HL-60 (cell line): ENCODE results near the gene DNAJC24.

Source experiments
- DNase-seq, 2 experiments: peaks; one replicate each; pipeline ENCODE4 v3.0.0-alpha.2; 2010 to 2020; ENCODE audit warnings: low read depth in 1 of 2, low spot score in 1 of 2
- H3K27ac ChIP-seq: fragments of 250-450 bp; sonication (Bioruptor Pico); replicated peaks from 2 replicates; pipeline ENCODE4 v1.5.1; 2020; ENCODE audit warnings: mild to moderate bottlenecking, moderate library complexity
- H3K27me3 ChIP-seq: fragments of 250-450 bp; sonication (Bioruptor Pico); 2 replicates; pipeline ENCODE4 v1.5.1; 2021; ENCODE audit warnings: mild to moderate bottlenecking, moderate library complexity; ENCODE audit not compliant: insufficient read depth, poor library complexity, severe bottlenecking
- H3K4me3 ChIP-seq: replicated peaks from 2 replicates; pipeline ENCODE4 v1.5.1; 2011; ENCODE audit warnings: mild to moderate bottlenecking, control low read depth, low read length; ENCODE audit not compliant: insufficient read depth
- CTCF ChIP-seq: IDR thresholded peaks from one replicate; pipeline ENCODE4 v1.5.1; 2011; ENCODE audit warnings: low read length, control low read depth, inconsistent platforms; ENCODE audit not compliant: insufficient read depth
- GABPA ChIP-seq: IDR thresholded peaks from 2 replicates; pipeline ENCODE4 v1.6.1; 2012; ENCODE audit warnings: low read depth
- POLR2AphosphoS5 ChIP-seq: IDR thresholded peaks from 2 replicates; pipeline ENCODE4 v1.6.1; 2012; ENCODE audit warnings: low read depth
- SPI1 ChIP-seq: IDR thresholded peaks from 2 replicates; pipeline ENCODE4 v1.6.1; 2012; ENCODE audit warnings: low read depth, mild to moderate bottlenecking, borderline replicate concordance
- TF ChIP-seq, protein P1 (sequence below): IDR thresholded peaks from 2 replicates; pipeline ENCODE4 v1.6.1; 2012; ENCODE audit warnings: low read depth; ENCODE audit not compliant: insufficient replicate concordance

The DNAJC24 gene

DNA sequence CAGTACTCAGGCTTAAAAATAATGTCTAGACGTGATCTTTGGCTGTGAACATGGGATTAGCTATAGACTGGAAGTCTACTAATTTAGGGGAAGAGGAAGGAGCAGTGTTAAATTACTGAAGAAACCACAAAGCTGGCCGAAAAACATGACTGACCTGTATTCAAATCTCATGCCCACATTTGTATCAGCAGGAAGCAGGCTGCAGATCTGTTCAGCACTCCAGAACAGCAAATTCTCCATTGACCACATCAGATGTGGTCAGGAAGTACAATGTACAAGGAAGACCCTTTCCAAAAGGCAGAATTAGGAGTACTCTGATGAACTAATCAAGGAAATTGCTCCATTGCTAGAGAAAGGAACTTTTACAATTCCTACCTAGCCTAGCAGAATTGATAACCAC lies 31.9 kb upstream of the DNAJC24 start:
- Histone ChIP-seq H3K27ac (no peak overlapping the region), H3K4me3 (no peak overlapping the region), H3K27me3 (peaks cover 3% of the 10 kb centered on the region)
- TF ChIP-seq CTCF = no peak
- no peak for TF ChIP-seq GABPA
- TF ChIP-seq POLR2AphosphoS5 = no peak
- no peak for TF ChIP-seq SPI1
- TF ChIP-seq, protein P1, sequence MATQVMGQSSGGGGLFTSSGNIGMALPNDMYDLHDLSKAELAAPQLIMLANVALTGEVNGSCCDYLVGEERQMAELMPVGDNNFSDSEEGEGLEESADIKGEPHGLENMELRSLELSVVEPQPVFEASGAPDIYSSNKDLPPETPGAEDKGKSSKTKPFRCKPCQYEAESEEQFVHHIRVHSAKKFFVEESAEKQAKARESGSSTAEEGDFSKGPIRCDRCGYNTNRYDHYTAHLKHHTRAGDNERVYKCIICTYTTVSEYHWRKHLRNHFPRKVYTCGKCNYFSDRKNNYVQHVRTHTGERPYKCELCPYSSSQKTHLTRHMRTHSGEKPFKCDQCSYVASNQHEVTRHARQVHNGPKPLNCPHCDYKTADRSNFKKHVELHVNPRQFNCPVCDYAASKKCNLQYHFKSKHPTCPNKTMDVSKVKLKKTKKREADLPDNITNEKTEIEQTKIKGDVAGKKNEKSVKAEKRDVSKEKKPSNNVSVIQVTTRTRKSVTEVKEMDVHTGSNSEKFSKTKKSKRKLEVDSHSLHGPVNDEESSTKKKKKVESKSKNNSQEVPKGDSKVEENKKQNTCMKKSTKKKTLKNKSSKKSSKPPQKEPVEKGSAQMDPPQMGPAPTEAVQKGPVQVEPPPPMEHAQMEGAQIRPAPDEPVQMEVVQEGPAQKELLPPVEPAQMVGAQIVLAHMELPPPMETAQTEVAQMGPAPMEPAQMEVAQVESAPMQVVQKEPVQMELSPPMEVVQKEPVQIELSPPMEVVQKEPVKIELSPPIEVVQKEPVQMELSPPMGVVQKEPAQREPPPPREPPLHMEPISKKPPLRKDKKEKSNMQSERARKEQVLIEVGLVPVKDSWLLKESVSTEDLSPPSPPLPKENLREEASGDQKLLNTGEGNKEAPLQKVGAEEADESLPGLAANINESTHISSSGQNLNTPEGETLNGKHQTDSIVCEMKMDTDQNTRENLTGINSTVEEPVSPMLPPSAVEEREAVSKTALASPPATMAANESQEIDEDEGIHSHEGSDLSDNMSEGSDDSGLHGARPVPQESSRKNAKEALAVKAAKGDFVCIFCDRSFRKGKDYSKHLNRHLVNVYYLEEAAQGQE = no peak
- no peak for DNase-seq

DNA sequence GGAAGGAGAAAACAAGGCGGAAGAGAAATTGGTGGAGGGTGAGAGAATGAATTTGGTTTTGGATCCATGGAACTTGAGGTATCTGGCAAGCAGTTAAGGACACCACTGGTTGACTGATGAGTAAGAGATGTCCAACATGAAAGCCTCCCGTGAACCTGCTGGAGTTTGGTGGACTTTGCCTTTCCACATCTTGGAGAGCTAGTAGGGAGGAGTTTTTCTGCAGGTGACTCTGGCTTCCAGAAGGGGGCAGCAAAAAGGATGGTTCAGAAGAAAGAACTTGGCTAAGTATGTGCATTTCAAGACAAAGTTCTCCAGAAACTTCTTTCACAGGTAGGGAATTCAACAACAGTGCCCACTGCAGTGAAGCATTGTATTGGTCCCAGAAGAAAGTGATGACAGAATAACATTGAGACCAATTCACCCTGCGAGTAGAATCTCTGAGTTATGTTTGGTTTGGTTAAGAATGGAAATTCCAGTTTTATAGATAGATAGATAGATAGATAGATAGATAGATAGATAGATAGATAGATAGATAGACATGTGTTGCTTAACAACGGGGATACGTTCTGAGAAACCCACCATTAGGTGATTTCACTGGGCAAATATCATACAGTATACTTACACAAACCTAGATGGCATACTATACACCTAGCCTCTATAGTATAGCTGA lies 28.6 kb upstream of the DNAJC24 start:
- TF ChIP-seq GABPA (no peak), CTCF (peak; percentile 40), SPI1 (no peak), POLR2AphosphoS5 (no peak)
- TF ChIP-seq, protein P1 = no peak
- DNase-seq = peak in 1 of 2 experiments; percentile 7

GRCh38 chr11:31351168-31351567 lies 18.5 kb upstream of the DNAJC24 start:
- H3K4me3 ChIP-seq = no peak overlapping the region
- TF ChIP-seq CTCF (no peak), GABPA (no peak), SPI1 (no peak), POLR2AphosphoS5 (no peak)
- TF ChIP-seq, protein P1 = no peak
- no peak for DNase-seq
- no peak overlapping the region for H3K27ac ChIP-seq
- H3K27me3 ChIP-seq = no peaks in the 10 kb centered on the region

More for the DNA sequence above, 28.6 kb upstream of the DNAJC24 start:
- Histone ChIP-seq H3K4me3 (no peak overlapping the region), H3K27me3 (peaks cover 3% of the 10 kb centered on the region), H3K27ac (no peak overlapping the region)
